Activated CD4-positive, CD25-positive, alpha-beta regulatory T cell treated with anti-CD3 and anti-CD28 coated beads, Interleukin-2, amount 50 U/mL, for 72 hours (primary cell): Measurements from ENCODE around the gene NKAIN2.
"Not testable (repeated sequence)": the region's sequence is repeated elsewhere in the genome, so short reads cannot be mapped to it uniquely, and the experiment has no call there.

ENCODE experiments used
- DNase-seq: peaks from one replicate; pipeline ENCODE4 v3.0.0; 2021

NKAIN2 gene

DNA sequence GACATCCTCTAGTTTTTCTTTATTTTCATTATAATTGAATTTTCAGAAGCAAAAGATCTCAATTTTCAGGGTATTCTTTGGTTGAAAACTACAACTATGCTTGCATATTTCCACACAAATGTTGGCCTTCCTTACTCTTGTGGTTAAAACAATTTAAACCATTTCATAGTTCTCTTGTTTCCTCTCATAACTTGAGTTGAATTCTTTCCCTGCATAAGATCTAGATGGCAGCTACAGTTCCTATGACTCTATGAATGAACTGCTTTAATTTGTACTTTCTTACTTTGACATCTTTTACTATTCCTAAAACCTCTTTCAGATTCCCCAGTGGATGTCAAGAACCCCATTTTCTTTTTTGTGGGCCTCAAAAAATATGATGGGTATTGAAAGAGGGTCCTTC lies 564.5 kb downstream of the NKAIN2 start:
- no peak for DNase-seq

DNA sequence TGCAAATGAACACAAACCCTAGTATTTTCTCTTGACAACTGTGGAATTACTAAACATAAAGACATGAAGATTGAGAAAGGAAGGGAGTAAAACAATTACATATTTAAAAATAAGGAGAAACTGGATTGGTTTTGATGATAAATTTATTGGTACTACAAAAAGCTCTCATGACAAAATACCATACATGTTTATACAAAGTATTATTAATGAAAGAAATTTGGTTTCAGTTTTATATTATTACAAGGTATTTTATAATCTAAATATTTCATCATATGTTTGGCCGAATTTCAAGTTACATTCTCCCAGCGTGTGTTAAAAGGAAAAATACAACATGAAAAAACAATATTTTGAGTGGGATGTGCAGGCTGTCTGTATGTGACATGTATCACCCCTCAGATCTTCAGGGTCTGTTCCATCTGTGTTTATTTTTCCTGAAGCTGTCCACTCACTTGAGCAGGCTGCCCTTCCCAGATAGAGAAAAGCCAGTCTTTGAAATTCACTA lies 568.4 kb downstream of the NKAIN2 start:
- no peak for DNase-seq

DNA sequence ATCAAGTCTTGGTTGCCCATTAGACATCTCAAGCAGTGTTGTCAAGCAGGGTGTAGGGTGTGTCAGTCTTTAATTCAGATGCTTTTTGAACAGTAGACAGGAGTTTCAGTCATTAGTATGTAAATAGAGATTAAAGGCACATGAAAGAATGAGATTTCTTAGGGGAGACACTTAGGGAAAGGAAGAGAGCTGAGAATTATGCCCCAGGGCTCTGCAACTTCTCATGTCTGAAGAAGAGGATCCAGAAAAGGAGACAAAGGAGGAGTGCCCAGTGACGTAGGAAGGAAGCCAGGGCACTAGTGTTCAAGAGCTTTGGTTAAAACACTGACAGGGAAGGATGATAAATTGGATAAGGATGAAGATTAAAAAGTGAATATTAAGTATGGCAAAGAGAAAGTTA lies 569.7 kb downstream of the NKAIN2 start:
- no peak for DNase-seq

DNA sequence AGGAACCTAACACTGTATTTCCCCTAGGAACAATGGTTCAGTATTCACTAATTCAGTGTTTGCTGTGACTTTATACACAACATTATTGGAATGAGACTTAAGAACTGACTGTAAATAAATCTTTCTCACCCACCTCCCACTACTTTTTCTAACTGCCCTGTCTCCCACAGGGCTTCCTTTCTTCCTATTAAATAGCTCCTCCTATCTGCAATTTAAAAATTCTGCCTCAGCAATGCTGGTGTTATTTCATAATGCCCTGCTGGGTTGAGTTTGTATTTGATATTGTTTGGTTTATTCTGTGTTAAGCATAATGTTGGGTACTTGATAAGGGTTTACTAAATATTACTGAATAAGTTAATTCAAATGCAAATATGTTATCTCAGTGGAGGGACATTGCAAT lies 585.5 kb downstream of the NKAIN2 start:
- DNase-seq, result no peak

DNA sequence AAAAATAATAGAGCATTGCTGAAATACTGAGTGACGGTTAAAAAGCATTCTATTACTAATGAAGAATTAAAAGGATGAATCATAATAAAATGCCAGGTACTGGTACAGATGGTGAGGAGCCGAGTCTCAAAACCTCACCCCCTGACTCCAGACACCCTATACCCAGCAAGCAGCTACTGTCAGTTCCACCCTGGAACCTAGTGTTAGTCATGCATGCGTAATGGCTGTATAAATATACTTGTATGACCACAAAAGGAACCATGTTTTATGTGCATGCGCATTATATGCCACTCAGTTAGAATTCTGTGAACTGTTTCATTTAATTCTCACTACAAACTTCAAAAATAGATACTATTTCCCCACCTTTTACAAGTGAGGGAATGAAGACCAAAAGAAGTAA lies 589.9 kb downstream of the NKAIN2 start:
- no peak for DNase-seq

DNA sequence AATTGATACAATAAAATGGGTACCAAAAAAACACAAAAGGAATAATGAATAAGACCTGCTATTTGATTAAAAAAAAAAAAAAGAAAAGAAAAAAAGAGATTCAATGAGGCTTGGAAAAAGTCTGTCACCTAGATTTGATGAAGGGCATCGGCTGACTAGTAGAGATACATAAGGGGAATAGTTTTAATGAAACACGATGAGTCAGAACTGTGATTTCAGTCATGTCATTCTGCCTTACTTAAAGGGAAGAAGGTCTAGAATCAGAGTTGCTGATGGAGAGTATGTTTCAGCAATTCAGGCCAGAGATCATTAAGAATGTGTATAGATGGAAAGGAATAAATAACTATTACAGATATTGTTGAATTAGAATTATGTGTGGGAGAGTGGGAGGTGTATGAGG lies 592.7 kb downstream of the NKAIN2 start:
- DNase-seq, result no peak

DNA sequence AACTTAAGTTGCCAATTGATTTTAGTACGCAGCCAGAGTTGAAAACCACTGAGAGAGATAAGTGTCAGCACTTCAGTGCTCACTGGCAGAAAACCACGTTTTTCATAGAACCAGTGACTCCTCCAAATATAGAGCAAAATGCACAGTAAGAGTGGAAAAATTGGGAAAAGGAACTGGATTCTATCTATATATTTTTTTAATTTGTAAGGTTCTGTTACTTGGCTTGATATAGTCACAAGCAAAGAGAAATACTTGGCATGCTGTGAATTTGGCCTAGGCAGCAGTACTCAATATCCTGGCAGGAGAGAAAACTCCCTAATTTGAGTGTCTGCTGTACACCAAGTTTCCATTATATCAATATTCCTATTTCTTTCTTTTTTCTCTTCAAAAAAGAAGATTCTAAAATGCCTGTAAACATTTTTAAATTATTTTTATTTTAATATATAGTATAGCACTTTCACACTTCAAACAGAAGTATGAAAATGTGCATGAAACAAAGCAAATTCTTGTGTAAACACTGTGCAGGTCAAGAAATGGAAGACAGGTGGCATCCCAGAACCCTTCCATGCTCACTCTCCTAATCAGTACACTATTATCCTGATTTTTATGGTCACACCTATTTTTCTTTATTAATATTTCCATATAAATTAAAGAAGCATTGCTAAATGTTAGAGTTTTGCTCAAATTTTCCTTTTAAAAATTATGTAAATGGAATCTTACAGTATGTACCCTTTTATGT lies 596.8 kb downstream of the NKAIN2 start:
- DNase-seq, result no peak

DNA sequence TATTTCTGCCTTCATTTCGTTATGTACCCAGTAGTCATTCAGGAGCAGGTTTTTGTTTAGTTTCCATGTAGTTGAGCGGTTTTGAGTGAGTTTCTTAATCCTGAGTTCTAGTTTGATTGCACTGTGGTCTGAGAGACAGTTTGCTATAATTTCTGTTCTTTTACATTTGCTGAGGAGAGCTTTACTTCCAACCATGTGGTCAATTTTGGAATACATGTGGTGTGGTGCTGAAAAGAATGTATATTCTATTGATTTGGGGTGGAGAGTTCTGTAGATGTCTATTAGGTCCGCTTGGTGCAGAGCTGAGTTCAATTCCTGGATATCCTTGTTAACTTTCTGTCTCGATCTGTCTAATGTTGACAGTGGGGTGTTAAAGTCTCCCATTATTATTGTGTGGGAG lies 606.8 kb downstream of the NKAIN2 start:
- not testable (repeated sequence) for DNase-seq

DNA sequence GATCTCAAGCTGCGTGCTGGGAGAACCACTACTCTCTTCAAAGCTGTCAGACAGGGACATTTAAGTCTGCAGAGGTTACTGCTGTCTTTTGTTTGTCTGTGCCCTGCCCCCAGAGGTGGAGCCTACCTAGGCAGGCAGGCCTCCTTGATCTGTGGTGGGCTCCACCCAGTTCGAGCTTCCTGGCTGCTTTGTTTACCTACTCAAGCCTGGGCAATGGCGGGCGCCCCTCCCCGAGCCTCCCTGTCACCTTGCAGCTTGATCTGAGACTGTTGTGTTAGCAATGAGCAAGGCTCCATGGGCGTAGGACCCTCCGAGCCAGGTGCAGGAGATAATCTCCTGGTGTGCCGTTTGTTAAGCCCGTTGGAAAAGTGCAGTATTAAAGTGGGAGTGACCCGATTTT lies 609.0 kb downstream of the NKAIN2 start:
- not testable (repeated sequence) for DNase-seq

DNA sequence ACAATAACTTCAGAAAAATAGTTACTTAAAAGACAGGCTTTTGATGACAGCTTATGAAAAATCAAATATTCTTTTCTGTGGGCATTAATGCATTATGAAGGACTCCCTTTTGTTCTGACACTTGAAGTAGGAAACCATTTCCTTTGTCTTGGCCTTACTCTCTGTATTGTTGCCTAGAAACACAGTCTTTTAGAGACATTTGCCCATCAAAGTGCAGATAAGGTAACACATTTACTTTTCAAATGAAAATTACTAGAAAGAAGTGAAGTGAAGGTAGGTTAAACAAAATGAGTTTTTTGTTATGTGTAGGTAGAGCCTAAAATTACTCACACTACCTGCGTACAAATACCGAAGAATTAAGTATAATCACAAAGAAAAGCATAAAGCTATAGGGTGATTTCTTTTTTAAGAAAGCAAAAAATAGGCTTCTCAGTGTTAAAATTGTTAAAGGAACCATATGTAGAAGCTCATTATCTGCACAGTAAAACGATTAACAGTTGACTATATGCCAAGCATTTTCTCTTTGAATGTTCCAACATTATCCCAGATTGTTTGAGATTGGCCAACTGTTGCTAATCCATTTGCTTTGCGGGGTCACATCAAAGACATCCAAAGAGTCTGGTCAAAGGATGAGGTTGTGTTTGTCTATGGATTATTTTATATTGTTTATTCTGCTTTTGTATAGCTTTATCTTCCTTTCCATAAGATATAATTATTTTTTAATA lies 616.6 kb downstream of the NKAIN2 start:
- no peak for DNase-seq

DNA sequence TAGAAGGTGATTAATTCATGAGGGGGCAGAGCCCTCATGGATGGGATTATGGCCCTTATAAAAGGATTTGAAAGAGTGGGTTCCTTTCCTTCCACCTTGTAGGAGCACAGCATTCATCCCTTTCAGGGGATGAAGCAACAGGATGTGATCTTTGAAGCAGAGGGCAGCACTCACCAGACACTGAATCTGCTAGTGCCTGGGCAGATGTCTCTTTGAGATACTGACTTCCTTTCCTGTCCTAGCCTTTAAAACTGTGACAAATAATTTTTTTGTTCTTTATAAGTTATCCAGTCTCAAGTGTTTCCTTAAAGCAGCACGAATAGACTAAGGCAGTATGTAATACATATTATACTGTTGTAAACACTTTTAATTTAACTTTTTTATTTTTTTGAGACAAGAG lies 620.0 kb downstream of the NKAIN2 start:
- no peak for DNase-seq

DNA sequence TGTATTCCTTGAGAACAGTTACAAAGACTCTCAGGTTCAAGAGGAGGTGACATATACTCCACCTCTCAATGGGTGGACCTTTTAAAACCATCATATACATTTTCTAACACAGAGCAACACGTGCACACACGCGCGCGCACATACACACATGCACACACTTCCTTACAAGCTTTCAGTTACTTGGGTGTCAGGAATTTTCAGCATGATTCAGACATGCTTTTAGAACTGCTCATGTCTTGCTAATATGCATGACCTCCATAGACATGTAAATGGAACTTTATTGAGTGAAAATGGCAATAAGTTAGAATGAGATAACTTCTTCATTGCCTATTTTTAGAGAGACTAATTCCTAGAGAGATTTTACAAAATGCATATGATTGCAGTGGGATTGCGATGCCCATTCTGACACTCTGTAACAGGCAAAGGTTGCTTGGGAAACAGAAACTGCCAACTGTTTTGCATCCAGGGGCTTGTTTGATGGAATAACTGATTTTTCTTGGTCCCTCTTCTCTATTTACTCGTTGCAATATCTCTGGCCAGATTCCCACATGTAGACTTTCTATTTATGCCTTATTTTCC lies 627.2 kb downstream of the NKAIN2 start:
- DNase-seq, result no peak

DNA sequence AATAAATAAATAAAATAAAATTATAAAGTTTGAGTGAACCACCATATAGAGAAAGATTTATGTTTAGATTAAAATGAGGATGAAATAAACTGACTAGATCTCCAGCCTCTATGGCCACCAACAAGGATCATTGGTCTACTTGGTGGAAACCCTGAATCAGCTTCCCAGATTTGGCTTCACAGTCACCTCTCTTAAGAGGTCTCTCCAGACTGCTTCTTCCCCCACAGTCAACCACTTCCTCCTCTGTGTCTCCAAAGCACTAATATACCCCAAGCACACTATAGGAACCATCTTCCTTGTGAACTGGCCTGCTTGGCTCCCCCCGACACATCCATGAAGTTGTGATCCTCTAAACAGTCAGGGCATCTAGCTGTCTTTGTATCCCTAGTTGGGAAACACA lies 629.0 kb downstream of the NKAIN2 start:
- no peak for DNase-seq

DNA sequence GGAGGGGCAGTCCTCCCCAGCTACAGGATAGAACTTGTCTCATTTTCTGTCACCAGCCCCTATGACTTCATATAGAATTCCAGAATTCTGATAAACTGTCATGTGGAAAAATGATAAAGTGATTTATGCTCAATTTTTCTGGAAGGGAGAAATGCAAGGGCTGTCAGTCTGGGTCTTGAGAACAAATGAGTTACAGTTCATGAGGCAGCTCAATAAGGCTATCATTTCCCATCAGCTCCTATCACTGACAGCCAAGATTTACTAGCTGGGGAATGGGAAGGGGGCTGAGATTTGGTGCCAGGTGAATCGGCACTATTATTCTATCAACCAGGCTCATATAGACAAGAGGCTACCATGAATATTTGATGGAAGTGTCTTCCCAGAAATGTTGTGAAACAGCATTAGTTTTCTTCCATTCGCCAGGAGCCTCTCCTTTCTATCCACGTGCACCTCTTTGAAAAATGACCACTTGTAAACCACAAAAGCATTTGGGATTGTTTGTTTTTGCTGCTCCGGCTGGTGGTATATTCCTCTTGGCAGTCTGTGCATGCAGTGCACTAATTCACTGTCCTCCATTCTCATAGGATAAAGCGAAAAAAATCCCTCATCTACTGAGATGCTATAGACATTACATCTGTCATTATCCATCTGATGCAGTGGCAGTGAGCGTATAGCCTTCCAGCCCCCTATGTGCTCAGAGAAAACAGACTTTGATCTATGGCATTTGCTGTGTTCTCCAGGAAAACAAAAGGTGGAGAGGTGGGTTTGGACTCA lies 629.9 kb downstream of the NKAIN2 start:
- no peak for DNase-seq

DNA sequence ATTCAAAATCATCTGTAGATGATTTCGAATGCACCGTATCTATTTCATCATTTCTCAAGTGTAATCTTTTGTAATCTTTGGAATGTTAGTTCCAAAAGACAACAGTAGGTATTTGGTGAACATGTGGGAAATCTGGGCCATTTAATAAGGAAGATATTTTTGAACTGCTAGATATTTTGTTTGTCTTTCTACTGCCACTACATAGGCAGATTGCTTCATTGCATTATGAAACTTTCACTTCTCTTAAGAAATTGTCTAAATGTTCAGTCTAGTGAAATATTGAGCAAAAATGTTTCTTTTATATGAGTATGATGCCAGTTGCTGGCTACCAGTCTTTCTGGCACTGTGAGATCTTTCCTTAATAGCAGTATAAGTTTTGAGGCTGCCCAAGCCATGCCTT lies 630.8 kb downstream of the NKAIN2 start:
- no peak for DNase-seq

DNA sequence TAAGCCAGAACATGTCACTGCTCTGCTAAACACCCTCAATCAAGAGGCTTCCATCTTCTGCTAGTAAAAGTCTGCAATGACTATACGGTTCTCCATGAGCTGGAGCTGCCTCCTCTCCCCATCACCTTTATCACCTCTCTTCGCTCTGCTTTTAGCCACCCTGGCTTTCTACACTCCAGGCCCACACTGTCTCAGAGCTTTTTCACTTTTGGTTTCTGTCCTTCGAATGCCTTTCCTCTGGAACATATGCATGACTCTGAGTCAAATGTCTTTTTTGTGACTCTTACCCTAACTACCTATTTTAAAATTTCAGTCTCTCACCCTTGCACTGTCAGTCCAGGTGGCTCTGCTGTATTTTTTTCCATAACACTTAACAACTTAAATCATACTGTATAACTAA lies 633.1 kb downstream of the NKAIN2 start:
- no peak for DNase-seq

DNA sequence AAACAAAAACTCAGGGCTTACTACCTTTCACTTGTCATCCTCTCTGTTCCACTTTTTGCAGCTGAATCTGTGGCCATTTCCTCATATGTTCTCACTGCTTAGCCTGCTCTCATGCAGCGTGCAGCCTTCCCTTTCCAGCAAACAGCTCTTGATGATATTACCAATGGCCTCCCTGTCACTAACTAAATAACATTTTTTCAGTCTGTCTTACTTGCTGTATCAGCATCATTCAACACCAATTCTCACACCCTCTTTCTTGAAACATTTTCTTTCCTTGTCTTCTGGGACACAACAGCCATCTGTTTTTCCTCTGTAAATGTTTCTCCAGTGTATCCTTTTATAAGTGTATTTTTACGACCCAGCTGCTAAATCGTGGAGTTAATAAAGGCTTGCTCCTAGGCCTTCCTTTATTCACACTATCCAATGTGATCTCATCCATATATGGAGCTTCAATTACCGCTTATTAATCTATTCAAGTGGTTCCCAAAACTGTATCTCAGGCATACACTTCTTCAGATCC lies 634.9 kb downstream of the NKAIN2 start:
- DNase-seq, result no peak

DNA sequence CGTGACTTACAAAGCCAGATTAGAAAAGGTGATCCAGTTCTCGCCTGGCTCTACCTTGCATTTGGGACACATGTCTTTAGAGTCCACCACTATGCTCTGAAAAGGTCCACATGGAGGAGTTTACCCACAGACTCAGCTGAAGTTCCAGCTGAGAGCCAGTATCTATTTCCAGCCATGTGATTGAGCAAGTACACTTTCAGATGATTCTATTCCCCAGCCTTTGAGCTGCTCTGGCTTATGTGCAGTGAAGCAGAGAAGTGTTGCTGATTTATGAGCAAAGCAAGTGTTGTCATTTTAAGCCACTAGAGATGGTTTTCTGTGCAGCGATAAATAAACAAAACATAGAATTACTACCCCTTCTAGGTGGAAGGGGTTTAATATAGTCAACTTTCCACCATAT lies 637.8 kb downstream of the NKAIN2 start:
- no peak for DNase-seq

DNA sequence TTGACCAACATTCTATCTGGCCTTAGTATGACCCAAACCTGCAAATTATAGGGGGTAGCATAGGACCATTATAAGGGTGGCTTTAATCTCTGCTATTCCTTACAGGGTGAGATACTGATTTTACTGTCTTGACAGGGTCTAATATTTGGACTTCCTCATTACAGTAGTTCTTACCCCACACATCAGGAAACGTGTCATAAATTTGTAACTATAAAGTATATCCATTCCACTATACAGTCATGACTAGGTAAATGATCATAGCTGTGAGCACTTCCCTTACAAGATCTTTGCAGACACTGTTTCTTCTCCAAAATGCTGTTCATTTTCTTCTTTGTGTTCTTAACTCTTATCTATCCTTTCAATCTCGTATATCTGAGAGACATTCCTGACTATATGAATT lies 639.9 kb downstream of the NKAIN2 start:
- DNase-seq, result no peak

DNA sequence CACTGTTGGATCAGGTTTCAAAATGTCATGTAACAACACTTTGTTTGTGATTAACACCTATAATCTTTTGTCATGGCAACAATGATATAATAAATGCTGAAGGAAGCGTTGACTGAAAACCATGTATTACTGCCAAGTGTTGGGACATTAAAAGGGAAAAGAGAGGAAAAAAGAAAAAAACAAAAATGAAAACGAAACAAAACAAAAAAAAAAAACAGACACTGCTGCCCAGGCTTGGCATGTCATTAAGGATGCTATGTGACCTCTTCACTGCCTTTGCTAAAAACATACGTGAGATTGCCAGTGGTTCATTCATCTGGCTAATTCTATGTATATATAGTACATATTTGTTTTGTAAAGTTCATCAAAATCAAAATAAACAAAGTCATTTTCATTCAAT lies 641.9 kb downstream of the NKAIN2 start:
- DNase-seq, result no peak

DNA sequence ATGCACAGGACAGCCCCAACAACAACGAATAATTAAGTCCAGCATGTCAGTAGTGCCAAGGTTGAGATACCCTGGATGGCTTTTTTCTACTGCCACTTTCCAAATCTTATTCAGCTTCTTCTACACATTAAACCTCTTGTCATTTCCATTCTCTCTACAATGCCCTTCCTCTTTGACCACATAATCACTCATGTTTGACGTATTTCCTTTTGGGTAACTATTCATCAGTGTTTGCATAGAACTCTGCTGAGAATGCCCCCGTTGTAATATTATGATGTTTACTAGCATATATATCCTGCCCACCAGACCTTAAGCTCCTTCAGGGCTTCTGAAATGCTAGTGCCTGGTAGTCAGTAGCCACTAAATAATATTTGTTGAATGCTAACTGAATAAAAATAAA lies 643.3 kb downstream of the NKAIN2 start:
- no peak for DNase-seq

DNA sequence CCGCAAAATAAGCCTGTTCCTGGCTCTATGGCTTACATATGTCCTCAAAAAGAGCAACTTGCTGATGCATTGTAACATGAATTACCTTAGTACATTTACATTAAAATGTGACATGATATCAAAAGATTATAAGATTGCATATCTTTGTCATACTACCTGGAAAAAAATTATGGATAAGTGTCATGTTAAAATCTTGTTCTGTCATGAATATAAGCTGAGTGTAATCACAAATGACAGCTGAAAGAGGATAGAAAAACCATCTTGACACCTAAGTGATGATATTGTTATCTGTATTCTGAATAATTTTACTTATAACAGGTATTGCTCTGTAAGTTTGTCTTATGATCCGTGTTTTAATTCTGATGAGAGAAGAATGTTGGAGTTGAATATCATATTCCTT lies 655.6 kb downstream of the NKAIN2 start:
- no peak for DNase-seq

DNA sequence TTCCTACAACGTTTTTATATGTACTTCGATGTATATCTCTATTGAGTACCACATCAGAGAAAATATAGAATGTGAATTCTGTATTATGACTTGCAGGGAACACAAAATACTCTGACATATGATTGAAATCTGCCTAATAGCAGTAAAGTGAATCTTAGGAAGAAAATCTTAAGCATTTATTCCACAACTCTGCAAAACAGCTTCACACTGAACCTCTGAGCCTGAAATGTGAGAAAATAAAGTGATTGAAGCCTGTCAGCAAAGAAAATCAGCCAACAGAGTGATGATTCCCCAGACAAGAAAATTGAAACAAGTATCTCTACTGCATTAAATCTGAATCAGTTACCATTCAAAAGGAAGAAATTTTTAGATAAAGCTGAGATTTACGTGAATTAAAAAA lies 659.1 kb downstream of the NKAIN2 start:
- DNase-seq, result no peak
